ENCODE results near the gene TPO.

- no peak for TF ChIP-seq CTCF (IDR thresholded peaks at IDR 0.05)
- no peak for TF ChIP-seq POLR2AphosphoS5 (IDR thresholded peaks at IDR 0.05)
- TF ChIP-seq POLR2A (IDR thresholded peaks at IDR 0.05): no peak
- no peak for TF ChIP-seq EP300 (IDR thresholded peaks at IDR 0.05)
Observed at GRCh38 chr2:1437537-1437936, 24.3 kb downstream of the TPO start.
